Measurements from ENCODE around the gene KLF15.

DNA sequence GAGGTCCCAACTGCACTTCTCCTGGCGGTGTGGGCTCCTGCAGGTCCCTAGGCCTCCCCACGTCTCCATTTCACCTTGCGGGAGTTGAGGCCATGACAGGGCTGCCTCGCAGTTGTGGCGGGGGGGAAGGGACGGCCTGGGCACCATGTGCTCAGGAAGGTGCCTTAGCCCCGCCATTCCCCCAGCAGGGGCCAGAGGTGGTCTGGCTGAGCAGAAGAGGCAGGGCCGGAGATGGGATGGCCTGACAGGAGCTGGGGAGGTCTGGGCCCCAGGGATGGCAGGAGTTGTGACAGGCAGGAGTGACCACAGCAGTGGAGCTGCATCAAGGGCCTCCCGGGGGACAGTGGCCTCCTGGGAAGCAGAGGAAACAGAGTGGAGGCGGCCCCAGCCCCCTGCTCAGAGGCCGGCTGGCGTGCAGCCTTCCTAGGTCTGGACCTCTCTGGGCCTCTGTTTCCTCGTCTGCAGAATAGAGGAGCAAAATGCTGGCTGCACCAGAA is 18.7 kb upstream of the KLF15 start:
- TF ChIP-seq, protein P1, sequence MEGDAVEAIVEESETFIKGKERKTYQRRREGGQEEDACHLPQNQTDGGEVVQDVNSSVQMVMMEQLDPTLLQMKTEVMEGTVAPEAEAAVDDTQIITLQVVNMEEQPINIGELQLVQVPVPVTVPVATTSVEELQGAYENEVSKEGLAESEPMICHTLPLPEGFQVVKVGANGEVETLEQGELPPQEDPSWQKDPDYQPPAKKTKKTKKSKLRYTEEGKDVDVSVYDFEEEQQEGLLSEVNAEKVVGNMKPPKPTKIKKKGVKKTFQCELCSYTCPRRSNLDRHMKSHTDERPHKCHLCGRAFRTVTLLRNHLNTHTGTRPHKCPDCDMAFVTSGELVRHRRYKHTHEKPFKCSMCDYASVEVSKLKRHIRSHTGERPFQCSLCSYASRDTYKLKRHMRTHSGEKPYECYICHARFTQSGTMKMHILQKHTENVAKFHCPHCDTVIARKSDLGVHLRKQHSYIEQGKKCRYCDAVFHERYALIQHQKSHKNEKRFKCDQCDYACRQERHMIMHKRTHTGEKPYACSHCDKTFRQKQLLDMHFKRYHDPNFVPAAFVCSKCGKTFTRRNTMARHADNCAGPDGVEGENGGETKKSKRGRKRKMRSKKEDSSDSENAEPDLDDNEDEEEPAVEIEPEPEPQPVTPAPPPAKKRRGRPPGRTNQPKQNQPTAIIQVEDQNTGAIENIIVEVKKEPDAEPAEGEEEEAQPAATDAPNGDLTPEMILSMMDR (conservative IDR thresholded peaks at IDR 0.05; ENCODE audit: low read depth, low read length): no peak
- TF ChIP-seq NFE2L2 (IDR thresholded peaks at IDR 0.05; ENCODE audit: low read depth, low read length) (no peak), ELK1 (IDR thresholded peaks at IDR 0.05; ENCODE audit: borderline replicate concordance, low read depth, low read length) (no peak), RFX5 (IDR thresholded peaks at IDR 0.05; ENCODE audit: low read depth, low read length) (no peak), RAD21 (IDR thresholded peaks at IDR 0.05; ENCODE audit: low read length) (no peak), MXI1 (IDR thresholded peaks at IDR 0.05; ENCODE audit: borderline replicate concordance, low read depth, low read length) (no peak)
